Liver (tissue), 3 donors: ENCODE measurements around the gene SLIT1.

Source experiments
- ATF3 ChIP-seq: IDR thresholded peaks from 2 replicates; pipeline ENCODE4 v1.6.1; 2016; ENCODE audit warnings: antibody characterized with exemption
- EGR1 ChIP-seq, 2 donors: IDR thresholded peaks; 2 replicates each; pipeline ENCODE4 v1.6.1; 2016 to 2018; ENCODE audit warnings: antibody characterized with exemption in 2 of 2, low read depth in 2 of 2
- FOXA1 ChIP-seq: IDR thresholded peaks from 2 replicates; pipeline ENCODE4 v1.6.1; 2016; ENCODE audit warnings: antibody characterized with exemption
- FOXA2 ChIP-seq: IDR thresholded peaks from 2 replicates; pipeline ENCODE4 v1.6.1; 2016; ENCODE audit warnings: antibody characterized with exemption
- GABPA ChIP-seq, 2 donors: IDR thresholded peaks in 1 of 2; conservative IDR thresholded peaks in 1 of 2; 2 replicates each; pipeline ENCODE4 v1.6.1; 2016; ENCODE audit warnings: antibody characterized with exemption in 2 of 2, mild to moderate bottlenecking in 1 of 2, moderate library complexity in 1 of 2
- JUND ChIP-seq, 2 donors: IDR thresholded peaks; 2 replicates each; pipeline ENCODE4 v1.6.1; 2016; ENCODE audit warnings: antibody characterized with exemption in 2 of 2
- RAD21 ChIP-seq, 2 donors: IDR thresholded peaks; 2 replicates each; pipeline ENCODE4 v1.6.1; 2016; ENCODE audit warnings: antibody characterized with exemption in 2 of 2, mild to moderate bottlenecking in 2 of 2
- REST ChIP-seq: IDR thresholded peaks from 2 replicates; pipeline ENCODE4 v1.6.1; 2016; ENCODE audit warnings: antibody characterized with exemption, mild to moderate bottlenecking
- SP1 ChIP-seq: IDR thresholded peaks from 2 replicates; pipeline ENCODE4 v1.6.1; 2018; ENCODE audit warnings: antibody characterized with exemption, mild to moderate bottlenecking
- TAF1 ChIP-seq: conservative IDR thresholded peaks from 2 replicates; pipeline ENCODE4 v1.6.1; 2016; ENCODE audit warnings: antibody characterized with exemption, mild to moderate bottlenecking
- YY1 ChIP-seq: IDR thresholded peaks from 2 replicates; pipeline ENCODE4 v1.6.1; 2016; ENCODE audit warnings: antibody characterized with exemption, mild to moderate bottlenecking
- TF ChIP-seq, protein P1 (sequence below): fragments of 150-350 bp; IDR thresholded peaks from 2 replicates; pipeline ENCODE4 v1.5.1; 2017; ENCODE audit warnings: improper control_type of control experiment, low read depth, low read length; ENCODE audit not compliant: missing input control
- TF ChIP-seq, protein P2 (sequence below): IDR thresholded peaks from 2 replicates; pipeline ENCODE4 v1.6.1; 2016; ENCODE audit warnings: antibody characterized with exemption
- donor health status: healthy.
- donor health status: healthy.

DNA sequence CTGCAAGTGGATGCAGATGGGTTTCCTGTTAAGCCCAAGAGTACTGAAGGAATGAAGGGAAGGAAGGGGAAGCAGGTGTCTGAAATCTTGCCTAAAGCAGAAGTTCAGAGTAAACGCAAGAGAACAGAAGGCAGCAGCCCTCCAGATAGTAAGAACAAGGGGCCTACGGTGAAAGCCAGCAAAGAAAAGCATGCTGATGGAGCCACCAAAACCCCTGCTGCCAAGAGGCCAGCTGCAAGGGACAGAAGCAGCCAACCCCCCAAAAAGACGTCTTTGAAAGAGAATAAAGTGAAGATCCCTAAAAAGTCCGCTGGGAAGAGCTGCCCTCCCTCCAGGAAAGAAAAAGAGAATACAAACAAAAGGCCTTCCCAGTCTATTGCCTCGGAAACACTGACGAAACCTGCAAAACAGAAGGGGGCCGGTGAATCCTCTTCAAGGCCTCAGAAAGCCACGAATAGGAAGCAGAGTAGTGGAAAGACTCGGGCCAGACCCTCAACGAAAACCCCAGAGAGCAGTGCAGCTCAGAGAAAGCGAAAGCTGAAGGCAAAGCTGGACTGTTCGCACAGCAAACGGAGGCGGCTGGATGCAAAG lies 201.1 kb downstream of the SLIT1 start:
- TF ChIP-seq EGR1 (IDR thresholded peaks at IDR 0.05; ENCODE audit: low read depth in 2 of 2) (no peak), RAD21 (IDR thresholded peaks at IDR 0.05) (no peak), GABPA (IDR thresholded peaks at IDR 0.05 in 1 of 2, conservative IDR thresholded peaks at IDR 0.05 in 1 of 2) (no peak), REST (no peak), YY1 (no peak), JUND (IDR thresholded peaks at IDR 0.05) (no peak), FOXA1 (no peak), ATF3 (no peak), FOXA2 (no peak), TAF1 (no peak), SP1 (no peak)
- TF ChIP-seq, protein P1, sequence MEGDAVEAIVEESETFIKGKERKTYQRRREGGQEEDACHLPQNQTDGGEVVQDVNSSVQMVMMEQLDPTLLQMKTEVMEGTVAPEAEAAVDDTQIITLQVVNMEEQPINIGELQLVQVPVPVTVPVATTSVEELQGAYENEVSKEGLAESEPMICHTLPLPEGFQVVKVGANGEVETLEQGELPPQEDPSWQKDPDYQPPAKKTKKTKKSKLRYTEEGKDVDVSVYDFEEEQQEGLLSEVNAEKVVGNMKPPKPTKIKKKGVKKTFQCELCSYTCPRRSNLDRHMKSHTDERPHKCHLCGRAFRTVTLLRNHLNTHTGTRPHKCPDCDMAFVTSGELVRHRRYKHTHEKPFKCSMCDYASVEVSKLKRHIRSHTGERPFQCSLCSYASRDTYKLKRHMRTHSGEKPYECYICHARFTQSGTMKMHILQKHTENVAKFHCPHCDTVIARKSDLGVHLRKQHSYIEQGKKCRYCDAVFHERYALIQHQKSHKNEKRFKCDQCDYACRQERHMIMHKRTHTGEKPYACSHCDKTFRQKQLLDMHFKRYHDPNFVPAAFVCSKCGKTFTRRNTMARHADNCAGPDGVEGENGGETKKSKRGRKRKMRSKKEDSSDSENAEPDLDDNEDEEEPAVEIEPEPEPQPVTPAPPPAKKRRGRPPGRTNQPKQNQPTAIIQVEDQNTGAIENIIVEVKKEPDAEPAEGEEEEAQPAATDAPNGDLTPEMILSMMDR = no peak
- TF ChIP-seq, protein P2, sequence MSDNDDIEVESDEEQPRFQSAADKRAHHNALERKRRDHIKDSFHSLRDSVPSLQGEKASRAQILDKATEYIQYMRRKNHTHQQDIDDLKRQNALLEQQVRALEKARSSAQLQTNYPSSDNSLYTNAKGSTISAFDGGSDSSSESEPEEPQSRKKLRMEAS = no peak
